ENCODE results near the gene HBE1.
"Not testable (repeated sequence)": the region's sequence is repeated elsewhere in the genome, so short reads cannot be mapped to it uniquely, and the experiment has no call there.

HBE1 gene

DNA sequence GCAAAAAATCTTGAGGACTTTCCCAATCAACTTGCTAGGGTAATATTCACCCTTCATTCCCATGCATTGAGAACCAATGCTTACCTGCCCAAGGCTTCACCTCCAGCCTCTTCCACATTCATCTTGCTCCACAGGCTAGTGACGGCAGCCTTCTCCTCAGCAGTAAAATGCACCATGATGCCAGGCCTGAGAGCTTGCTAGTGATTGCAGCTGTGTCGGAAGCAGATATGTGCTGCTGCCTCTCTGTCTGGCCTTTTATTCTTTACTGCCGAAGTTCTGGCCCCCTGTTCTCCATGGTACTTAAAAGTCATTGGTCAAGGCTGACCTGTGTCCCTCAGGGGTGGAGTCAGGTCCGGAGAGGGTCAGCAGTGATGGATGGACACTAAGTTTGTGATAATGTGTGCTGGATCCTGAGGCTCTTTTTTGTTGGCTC, at the start of gene HBE1:
Gene HBE1, minus strand, starts transcription at position 231 of the 433 bp plus-strand sequence. Its CDS starts 55 bp downstream, at position 176.
- no peak for DNase-seq

- DNase-seq, result no peak
Observed at GRCh38 chr11:5317292-5317691, 47.5 kb upstream of the HBE1 start.

DNA sequence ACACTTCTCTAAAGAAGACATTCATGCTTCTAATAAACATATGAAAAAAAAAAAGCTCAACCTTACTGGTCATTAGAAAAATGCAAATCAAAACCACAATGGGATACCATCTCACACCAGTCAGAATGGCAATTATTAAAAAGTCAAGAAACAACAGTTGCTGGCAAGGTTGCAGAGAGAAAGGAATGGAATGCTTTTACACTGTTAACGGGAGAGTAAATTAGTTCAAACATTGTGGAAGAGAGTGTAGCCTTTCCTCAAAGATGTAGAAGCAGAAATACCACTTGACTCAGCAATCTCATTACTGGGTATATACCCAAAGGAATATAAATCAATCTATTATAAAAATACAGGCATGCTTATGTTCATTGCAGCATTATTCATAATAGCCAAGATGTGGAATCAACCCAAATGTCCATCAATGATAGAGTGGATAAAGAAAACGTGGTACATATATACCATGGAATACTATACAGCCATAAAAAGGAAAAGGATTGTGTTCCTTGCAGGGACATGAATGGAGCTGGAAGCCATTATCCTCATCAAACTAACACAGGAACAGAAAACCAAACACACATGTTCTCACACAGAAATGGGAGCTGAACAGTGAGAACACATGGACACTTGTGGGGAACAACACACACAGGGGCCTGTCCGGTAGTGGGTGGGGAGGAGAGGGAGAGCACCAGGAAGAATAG, 43.7 kb upstream of the HBE1 start:
- DNase-seq, result not testable (repeated sequence)

GRCh38 chr11:5310423-5310822, 40.7 kb upstream of the HBE1 start:
- DNase-seq, result no peak

DNA sequence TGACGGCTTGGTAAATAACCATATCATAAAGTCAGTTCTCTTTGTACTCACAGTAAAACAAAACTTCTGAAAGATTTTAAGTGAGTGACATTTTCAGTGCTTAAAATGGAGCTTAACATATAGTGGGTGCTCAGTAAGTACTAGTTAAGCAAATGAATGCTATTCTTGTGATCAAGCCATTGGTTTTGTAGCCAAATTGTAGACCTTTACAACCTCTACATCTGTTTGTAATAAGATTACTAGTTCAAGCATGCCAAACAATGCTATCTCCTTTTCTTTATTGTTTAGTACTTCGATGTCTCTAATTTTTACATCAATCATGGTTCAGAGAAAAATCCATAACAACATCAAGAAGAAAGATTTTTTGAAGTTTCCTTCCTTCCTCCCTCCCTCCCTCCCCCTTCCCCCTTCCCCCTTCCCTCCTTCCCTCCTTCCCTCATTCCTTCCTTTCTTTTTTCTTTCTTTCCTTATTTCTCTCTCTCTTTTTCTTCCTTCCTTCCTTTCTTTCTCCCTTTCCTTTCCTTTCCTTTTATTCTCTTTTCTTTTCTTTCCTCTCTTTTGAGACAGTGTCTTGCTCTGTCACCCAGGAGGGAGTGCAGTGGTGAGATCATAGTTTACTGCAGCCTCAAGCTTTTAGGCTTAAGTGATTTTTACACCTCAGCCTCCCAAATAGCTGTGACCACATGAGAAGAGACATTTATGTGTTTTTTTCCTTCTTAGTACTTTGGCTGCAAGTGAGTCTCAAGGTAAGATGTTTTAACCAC, 37.7 kb upstream of the HBE1 start:
- no peak for DNase-seq

GRCh38 chr11:5304046-5304445, 34.3 kb upstream of the HBE1 start:
- DNase-seq, result no peak

GRCh38 chr11:5303626-5304025, 33.9 kb upstream of the HBE1 start:
- no peak for DNase-seq

DNA sequence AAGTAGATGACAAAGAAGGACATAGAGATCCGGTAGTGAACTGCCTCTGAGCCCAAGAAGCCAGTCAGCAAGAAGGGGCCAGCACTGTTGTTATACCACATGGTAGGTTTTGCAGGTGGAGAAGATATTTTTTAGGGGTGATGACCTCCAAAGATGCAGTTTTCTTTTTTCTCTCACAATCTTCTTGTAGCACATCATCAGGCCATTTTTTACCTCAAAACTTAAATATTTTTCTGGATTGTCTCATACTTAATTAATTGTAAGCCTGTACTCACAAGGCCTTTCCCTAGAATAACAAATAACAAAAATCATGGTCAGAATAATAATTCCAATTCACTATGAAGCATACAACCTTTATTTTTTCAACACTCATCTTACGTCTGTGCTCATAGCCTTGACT, 32.1 kb upstream of the HBE1 start, which contains the start of gene OR51B4:
Gene OR51B4, minus strand, starts transcription at position 101 of the 400 bp plus-strand sequence. Its CDS starts 0 bp downstream, at position 101.
- no peak for DNase-seq

DNA sequence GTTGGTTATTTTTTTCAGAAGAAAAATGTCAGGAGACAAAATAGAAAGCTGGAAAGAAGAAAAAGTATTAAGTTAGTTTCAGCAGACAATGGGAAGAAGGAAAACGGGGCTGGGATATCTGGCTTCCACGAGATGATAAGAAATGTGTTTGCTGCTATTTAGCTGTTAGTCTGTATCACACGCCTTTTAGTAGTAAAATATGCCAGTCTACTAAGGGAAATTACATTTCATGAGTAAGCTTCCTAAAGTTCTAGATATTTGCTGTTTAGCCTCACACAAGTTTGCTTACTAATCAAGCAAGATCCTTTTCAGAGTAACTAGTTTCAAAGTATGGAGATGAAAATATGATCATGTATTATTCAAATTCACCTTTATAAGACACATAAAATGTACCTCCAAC, 30.5 kb upstream of the HBE1 start:
- DNase-seq, result no peak

- DNase-seq, result no peak
Observed at GRCh38 chr11:5298451-5298850, 28.7 kb upstream of the HBE1 start.

DNA sequence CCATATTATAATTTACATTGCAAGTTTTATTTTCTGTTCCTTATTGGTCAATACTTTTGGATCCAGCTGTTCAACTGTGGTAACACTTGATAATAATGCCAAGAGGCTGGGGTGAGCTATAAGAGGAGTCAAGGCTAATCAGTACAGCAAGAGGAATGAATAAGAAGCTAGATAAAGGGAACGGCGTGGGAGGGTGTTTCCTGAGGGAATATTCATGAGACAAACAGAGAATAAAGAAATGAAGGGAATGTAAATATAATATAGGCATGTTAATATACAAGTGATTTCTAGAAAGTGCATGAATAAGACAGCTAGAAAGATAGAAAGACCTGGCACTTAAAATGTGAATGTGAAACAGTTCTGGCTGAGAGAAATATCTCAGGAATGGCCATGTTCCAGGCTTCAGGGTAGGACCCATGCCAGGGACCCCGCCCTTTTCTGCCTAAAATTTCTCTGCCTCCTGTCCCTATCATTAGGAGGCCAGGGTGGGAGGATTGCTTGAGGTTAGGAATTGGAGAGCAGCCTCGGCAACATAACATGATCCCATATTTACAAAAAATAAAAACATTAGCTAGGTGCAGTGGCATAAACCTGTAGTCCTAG, 28.1 kb upstream of the HBE1 start:
- no peak for DNase-seq

GRCh38 chr11:5294342-5294995, 24.7 kb upstream of the HBE1 start:
- not testable (repeated sequence) for DNase-seq

GRCh38 chr11:5293028-5293427, 23.3 kb upstream of the HBE1 start:
- no peak for DNase-seq

- no peak for DNase-seq
Observed at GRCh38 chr11:5291207-5291838, 21.6 kb upstream of the HBE1 start.

DNA sequence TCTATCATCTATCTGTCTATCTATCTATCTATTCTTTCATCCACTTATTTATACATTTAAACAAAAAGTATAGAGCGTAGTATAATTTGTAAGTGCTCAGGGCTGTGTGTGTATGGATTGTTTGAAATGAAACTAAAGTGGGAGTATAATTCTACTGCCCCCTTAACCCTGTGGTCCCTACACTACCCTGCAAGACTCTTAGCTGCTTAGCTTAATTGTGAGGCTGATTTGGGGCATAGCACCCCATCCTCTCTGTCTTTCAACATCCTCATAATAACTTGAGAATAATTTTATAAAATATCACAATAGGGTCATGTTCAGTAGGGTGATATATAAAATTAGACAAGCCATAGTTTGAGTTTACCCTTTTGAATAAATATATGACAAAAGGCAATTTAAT, 20.4 kb upstream of the HBE1 start:
- DNase-seq, result no peak

DNA sequence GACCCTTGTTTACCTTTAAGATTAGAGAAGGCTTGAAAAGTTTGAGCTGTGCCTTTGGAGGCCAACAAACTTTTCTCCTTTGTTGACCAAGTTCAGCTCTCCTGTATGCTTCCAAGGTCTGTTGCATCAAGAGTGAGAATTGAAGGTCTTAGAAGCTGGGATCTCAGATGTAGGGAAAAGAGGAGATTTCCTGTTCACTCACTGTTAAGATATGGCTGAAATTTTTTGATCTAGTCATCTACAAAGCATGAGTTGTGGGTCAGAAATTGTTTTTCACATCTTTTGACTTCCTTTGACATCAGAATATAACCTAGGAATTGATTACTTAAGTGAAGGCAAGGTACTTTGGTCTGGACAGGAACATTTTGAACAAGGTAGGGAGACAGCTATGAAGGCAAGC, 20.0 kb upstream of the HBE1 start:
- DNase-seq, result no peak

DNA sequence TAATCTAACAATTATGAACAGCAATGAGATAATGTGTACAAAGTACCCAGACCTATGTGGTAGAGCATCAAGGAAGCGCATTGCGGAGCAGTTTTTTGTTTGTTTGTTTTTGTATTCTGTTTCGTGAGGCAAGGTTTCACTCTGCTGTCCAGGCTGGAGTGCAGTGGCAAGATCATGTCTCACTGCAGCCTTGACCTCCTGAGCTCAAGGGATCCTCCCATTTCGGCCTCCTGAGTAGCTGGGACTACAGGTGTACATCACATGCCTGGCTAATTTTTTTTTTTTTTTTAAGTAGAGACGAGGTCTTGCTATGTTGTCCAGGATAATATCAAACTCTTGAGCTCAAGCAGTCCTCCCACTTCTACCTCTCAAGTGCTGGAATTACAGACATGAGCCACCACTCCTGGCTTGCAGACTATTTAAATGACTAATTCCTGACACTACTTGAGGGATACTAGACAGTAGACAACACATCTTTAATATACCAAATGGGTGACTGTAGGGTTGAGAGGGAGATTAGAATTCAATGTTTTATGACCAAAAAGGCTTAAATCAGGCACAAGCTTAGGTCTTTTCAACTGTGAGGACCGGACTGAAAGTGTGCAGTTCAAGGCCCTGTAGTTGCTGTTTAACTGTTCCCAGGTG, 19.3 kb upstream of the HBE1 start:
- no peak for DNase-seq

DNA sequence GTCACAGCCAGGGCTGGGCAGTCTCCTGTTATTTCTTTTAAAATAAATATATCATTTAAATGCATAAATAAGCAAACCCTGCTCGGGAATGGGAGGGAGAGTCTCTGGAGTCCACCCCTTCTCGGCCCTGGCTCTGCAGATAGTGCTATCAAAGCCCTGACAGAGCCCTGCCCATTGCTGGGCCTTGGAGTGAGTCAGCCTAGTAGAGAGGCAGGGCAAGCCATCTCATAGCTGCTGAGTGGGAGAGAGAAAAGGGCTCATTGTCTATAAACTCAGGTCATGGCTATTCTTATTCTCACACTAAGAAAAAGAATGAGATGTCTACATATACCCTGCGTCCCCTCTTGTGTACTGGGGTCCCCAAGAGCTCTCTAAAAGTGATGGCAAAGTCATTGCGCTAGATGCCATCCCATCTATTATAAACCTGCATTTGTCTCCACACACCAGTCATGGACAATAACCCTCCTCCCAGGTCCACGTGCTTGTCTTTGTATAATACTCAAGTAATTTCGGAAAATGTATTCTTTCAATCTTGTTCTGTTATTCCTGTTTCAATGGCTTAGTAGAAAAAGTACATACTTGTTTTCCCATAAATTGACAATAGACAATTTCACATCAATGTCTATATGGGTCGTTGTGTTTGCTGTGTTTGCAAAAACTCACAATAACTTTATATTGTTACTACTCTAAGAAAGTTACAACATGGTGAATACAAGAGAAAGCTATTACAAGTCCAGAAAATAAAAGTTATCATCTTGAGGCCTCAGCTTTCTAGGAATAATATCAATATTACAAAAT, 18.6 kb upstream of the HBE1 start:
- DNase-seq, result no peak

DNA sequence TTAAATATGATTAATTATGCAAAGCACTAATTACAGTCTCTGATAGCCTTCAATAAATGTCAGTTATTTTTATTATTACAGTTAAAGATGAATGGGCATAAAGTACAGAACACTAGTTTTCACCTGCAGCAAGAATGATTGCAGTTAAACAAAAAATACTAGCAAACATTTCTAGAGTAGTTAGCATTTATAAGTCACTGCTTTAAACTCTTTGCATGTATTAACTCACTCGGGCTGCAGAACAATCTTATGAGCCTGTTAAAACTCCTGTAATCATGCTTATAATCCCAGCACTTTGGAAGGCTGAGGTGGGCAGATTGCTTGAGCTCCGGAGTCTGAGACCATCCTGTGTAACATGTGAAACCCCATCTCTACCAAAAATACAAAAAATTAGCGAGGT, 17.2 kb upstream of the HBE1 start:
- no peak for DNase-seq

DNA sequence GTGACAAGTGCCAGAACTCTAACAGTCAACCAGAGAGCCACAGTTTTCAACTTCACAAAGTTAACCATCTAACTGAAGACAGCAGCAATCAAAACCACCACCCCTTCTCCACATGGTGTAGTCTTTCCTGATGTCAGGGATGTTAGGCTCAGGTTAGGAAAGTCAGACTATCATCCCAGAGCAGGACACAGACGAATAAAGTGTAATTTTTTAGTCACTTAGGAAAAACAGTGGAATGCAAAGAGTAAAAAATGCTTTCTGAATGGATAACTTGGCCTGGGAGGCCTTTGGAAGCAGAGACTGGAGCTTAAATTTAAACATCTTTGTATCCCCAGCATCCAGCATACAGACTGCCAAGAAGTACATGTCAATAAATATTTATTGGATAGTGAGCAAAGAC, 16.6 kb upstream of the HBE1 start:
- no peak for DNase-seq

DNA sequence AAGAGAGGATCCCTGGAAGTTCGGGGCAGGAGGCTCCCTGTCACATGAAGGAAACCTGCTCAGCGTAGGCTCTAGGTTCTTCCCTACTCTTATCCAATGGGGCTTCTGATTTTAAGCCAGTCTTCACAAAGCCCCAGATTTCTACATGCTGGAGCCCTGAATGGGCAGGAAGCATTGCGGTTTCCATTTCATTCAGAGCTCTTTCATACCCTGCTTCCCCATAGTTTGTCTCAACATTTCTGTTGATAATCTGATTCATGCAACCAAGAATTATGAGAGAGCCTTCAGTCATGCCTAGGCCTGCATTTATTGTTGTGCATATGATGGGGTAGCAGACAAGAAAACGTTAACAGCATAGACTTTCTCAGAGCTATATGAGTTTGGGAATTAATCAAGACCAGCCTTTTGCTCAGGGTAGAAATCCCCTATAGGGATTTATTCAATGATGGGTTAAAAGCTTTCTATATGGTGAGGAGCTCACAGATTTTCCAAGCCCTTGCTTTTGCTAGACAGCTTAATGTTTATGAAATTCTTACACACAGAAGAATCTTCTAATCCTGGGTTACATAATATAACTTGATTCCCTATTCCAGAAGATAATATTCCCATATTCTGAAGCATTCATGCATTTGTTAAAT, 16.1 kb upstream of the HBE1 start:
- DNase-seq, result no peak
